Motor neuron (in vitro differentiated cells): ENCODE data around the gene TRAF6. TPM values are rescaled to one million over a fixed set of nuclear protein-coding genes. Genes with fewer than 3 reads are reported as not detected.

ENCODE experiments used
- ATAC-seq, 8 experiments: fragments of 200-7000 bp; cut with Tn5 transposase; replicated peaks in 6 of 8; 2 replicates each; pipeline ENCODE4 v1.8.0; 2021; ENCODE audit warnings: mild to moderate bottlenecking in 8 of 8, moderate library complexity in 8 of 8
- H3K27ac ChIP-seq, 2 donors: fragments of 250-450 bp; sonication (Bioruptor Pico); 2 replicates each; pipeline ENCODE4 v1.9.0; 2021; ENCODE audit warnings: antibody characterized with exemption in 2 of 2, mild to moderate bottlenecking in 2 of 2, moderate library complexity in 1 of 2
- H3K4me1 ChIP-seq, 2 donors: fragments of 250-450 bp; sonication (Bioruptor Pico); replicated peaks in 1 of 2; 2 replicates each; pipeline ENCODE4 v1.6.1; 2021; ENCODE audit warnings: antibody characterized with exemption in 2 of 2, mild to moderate bottlenecking in 2 of 2, moderate library complexity in 1 of 2
- H3K4me3 ChIP-seq, 5 donors: fragments of 250-450 bp; sonication (Bioruptor Pico); 2 replicates each; pipeline ENCODE4 v1.9.0; 2021; ENCODE audit warnings: antibody characterized with exemption in 5 of 5, mild to moderate bottlenecking in 5 of 5, moderate library complexity in 4 of 5
- WGBS, 10 experiments: fragments of 450-650 bp; shearing (Covaris generic); methylation state at CpG; one replicate each; pipeline ENCODE4 v1.0.0; 2022; 5-methylcytosine and 5-hydroxymethylcytosine counted together
- in situ Hi-C, 9 experiments: fragments of 400-800 bp; cut with MboI; loops; one replicate each; pipeline ENCODE4 v1.15.0; 2021; ENCODE audit warnings: low sequenced_read_pairs in 9 of 9, low pct_unique_long_range_greater_than_20kb in 2 of 9; ENCODE audit not compliant: unreplicated experiment in 9 of 9
- total RNA-seq, 8 experiments: library from RNA; unstranded; fragments of 300-600 nt; gene quantifications; 2 replicates each; pipeline versions ENCODE4 v1.2.3 to v1.2.4, GENCODE V29; 2022

The TRAF6 gene
- total RNA-seq, 8 experiments from 2014 or later = 5.8 to 14.7 (median 8.9) TPM

DNA sequence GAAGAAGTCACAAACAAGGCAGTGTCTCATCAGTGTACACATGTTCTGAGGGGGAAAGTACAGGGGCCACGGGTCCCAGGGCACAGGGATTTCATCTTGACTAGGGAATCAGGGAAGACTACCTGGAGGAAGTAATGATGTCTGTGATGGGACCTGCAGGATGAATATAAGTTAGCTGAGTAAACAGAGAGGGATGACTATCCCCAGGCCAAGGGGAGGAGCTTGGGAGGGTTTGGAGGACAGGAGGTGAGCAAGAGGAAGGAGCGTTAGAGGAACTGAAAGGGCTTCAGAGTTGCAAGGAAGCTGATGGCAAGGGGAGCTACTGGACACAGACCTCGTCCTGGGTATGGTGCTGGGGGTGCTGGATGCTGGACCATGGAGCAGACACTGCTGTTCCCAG, 56.4 kb downstream of the TRAF6 start:
- Histone ChIP-seq H3K4me1 (peaks cover 14 to 15% of the 10 kb centered on the region in 2 donors), H3K4me3 (no peak overlapping the region), H3K27ac (no peak overlapping the region)
- 0 to 100% (median 60%) methylated on average over 1 to 2 of the region's 3 CpGs; no CpG with 5 or more reads in 4 of the 10 experiments for WGBS, 10 experiments
- in situ Hi-C loops = loop anchor here in 1 of 9 experiments (25.0 kb wide), 1 partner anchor 141 kb away; no protein-coding TSS in a partner anchor
- ATAC-seq = no peak

DNA sequence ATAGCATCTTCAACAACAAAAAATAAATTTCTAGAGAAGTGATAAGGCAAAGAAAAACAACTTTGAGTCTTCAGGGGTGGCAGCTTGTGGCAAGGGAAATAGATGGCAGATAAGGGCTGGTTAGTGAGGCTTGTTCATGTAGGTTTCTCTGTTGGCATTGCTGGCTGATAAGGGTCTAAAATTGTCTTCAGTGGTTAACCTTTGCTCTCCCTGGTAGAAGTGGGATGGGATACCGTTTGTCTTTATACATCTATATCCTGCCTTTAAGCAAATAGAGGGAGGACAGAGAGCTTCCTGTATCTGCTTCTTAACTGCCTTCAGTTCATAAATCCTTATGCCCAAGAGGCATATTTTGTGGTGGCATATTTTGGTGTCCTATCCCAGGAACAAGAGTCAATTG, 57.1 kb downstream of the TRAF6 start:
- WGBS, 10 experiments = 20 to 83% (median 70%) methylated on average over 1 of the region's 1 CpG; no CpG with 5 or more reads in 4 of the 10 experiments
- in situ Hi-C loops = loop anchor here in 1 of 9 experiments (25.0 kb wide), 1 partner anchor 141 kb away; no protein-coding TSS in a partner anchor
- Histone ChIP-seq H3K4me3 (no peak overlapping the region), H3K4me1 (peaks cover 14 to 15% of the 10 kb centered on the region in 2 donors), H3K27ac (no peak overlapping the region)
- no peak for ATAC-seq

DNA sequence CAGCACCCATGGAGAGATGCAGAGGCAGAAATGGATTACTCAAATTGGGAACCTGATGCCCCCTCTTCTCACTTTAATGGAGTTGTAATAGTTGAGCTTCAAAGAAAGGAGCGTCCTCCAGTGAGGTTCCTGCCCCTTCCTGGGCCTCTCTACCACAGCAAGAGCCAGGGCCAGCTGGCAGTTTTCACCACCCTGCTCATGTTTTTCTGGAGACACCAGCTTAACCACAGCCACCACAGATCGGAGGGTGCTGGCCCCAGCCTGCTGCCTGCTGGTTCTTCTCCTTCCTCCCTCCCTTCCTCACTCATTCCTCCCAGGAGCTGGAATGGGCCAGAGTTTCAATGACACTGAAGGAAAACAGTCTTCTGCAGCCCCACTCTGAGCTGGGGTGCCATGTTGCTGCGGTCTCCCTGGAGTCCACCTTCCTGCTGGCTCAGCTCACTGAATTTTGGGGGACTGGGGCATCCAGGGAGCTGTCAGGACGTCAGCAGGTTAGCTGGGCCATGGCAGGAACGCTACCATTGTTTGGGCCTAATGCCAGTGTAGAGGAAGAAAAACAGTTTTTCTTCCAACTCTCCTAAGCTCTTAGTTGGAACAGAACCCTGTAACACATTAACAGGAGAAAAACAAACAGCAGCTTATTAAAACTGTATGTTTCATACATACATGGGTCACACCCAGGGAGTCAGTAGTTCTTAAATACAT, 57.7 kb downstream of the TRAF6 start:
- in situ Hi-C loops = loop anchor here in 1 of 9 experiments (25.0 kb wide), 1 partner anchor 140 kb away; no protein-coding TSS in a partner anchor
- WGBS, 10 experiments = 73 to 100% (median 87%) methylated on average over 1 to 4 of the region's 5 CpGs; no CpG with 5 or more reads in 4 of the 10 experiments
- Histone ChIP-seq H3K27ac (no peak overlapping the region), H3K4me1 (peaks cover 14 to 15% of the 10 kb centered on the region in 2 donors), H3K4me3 (no peak overlapping the region)
- ATAC-seq = no peak

DNA sequence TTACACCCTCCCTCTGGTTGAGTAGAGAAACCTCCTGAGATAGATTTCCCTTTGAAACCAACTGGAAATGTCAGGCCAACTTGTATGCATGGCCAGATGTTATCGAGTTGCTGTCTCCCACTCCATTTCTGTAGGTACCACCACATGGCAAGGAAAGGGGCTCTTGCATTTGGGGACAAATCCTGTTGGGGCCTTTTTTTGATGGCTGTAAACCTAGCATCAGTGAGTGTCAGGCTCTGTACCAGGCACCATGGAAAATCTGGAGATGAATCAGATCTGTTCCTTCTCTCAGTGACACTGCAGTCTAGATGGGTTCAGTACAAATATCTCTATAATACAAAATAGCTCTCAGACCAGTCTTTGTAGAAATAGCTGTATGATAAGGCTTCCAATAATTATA, 58.4 kb downstream of the TRAF6 start:
- ATAC-seq = no peak
- peaks cover 14 to 15% of the 10 kb centered on the region in 2 donors for H3K4me1 ChIP-seq
- H3K27ac ChIP-seq = no peak overlapping the region
- in situ Hi-C loops = loop anchor here in 1 of 9 experiments (25.0 kb wide), 1 partner anchor 139 kb away; no protein-coding TSS in a partner anchor
- WGBS, 10 experiments = 17 to 100% (median 100%) methylated on average over 1 of the region's 1 CpG; no CpG with 5 or more reads in 6 of the 10 experiments
- no peak overlapping the region for H3K4me3 ChIP-seq

DNA sequence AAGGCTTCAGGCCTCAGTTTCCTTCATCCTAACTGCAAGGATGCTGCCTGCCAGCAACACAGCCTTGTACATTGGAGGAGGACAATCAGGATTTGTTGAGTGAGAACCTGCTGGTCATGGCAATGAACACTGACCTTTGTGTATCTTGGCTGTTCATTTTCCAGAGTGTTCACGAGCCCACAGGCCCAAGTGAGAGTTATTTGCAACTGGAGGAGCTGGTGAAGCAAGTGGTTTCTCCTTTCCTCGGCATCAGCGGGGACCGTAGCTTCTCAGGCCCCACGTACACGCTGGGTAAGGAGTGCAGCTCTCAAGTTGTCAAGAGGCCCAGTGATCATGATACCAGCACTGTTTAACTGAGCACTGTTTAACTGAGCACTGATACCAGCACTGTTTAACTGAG, 59.0 kb downstream of the TRAF6 start:
- H3K4me3 ChIP-seq = no peak overlapping the region
- H3K4me1 ChIP-seq = peaks cover 9 to 11% of the 10 kb centered on the region in 2 donors
- 80 to 100% (median 100%) methylated on average over 1 to 5 of the region's 6 CpGs; no CpG with 5 or more reads in 3 of the 10 experiments for WGBS, 10 experiments
- in situ Hi-C loops = loop anchor here in 1 of 9 experiments (25.0 kb wide), 1 partner anchor 139 kb away; no protein-coding TSS in a partner anchor
- no peak for ATAC-seq
- no peak overlapping the region for H3K27ac ChIP-seq

DNA sequence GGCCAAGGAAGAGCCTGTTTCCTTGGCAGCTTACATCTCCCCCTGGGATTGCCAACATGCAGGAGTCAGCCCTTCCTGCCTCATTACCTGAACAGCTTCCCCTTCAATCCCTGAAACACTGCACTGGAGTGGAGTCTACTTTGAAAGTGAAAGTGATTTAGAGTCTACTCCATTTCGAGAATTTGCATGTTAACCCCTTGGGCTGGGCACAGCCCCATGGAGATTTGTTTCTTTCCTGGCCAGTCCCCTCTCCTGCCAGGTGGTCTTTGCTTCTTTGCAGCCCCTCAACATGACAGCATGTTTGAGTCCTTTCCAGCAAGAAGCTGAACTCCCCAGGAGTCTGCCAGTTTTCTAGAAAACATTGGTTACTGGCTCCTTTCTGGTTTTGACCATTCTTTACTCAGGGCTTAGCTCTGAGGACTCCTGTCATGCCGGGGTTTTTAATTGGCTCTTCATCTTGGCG, 59.9 kb downstream of the TRAF6 start:
- in situ Hi-C loops = loop anchor here in 1 of 9 experiments (25.0 kb wide), 1 partner anchor 138 kb away; no protein-coding TSS in a partner anchor
- ATAC-seq = peak in 3 of 8 experiments; percentile 36 to 90 (median 64)
- Histone ChIP-seq H3K4me3 (no peak overlapping the region), H3K27ac (no peak overlapping the region), H3K4me1 (peaks cover 0 to 2% of the 10 kb centered on the region in 2 donors)
- WGBS, 10 experiments = 43 to 100% (median 100%) methylated on average over 1 to 2 of the region's 3 CpGs; no CpG with 5 or more reads in 1 of the 10 experiments

DNA sequence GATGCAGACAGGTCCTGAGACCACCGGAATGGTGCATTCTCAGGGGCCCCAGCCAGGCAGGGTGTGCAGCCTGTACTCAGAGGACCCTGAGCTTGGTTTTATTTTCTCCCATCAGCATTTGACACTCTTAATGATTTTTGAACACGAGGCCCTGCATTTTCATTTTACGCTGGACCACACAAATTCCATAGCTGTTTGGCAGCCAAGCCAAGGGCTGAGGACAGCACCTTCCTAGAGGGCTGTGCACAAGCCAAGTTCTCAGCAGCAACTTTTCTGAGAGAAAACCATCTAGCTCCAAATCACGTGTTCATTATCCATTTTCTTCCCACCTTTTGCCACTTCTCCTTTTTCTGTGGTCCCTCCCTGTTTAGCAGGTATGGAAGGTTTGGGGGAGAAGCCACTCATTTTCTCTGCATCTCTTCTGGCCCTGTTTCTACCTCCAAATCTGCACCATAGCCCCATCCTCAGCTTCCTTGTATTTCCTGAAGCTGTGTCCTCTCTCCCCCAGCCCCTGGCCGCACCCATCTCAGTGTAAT, 60.4 kb downstream of the TRAF6 start:
- in situ Hi-C loops = loop anchor here in 1 of 9 experiments (25.0 kb wide), 1 partner anchor 137 kb away; no protein-coding TSS in a partner anchor
- peak in 1 of 8 experiments; percentile 17 for ATAC-seq
- 37 to 100% (median 86%) methylated on average over 2 to 4 of the region's 5 CpGs for WGBS, 10 experiments
- Histone ChIP-seq H3K4me1 (no peaks in the 10 kb centered on the region), H3K4me3 (no peak overlapping the region), H3K27ac (no peak overlapping the region)

DNA sequence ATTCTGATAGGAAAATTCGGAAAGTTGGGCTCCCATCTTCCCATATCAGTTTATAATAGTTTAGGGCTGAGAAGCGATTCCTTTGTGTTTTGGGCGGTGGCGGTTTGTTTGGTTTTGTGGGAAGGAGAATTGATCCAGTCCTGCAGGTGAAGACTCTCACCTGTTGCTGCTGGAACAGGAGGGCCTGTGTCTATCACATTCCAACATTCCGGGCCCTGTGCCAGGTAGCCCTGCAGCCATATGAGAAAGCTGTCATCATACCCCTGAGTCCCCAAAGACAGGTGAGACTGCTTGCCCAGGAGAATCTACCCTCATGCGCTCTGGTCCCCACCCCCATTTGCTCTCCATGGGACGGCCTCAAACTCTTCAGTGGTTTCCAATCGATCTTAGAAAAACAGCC, 62.1 kb downstream of the TRAF6 start:
- no peak overlapping the region for H3K4me3 ChIP-seq
- H3K27ac ChIP-seq = no peak overlapping the region
- H3K4me1 ChIP-seq = no peaks in the 10 kb centered on the region
- in situ Hi-C loops = no loop called here
- WGBS, 10 experiments = 40 to 100% (median 87%) methylated on average over 2 to 5 of the region's 8 CpGs; no CpG with 5 or more reads in 5 of the 10 experiments
- no peak for ATAC-seq

DNA sequence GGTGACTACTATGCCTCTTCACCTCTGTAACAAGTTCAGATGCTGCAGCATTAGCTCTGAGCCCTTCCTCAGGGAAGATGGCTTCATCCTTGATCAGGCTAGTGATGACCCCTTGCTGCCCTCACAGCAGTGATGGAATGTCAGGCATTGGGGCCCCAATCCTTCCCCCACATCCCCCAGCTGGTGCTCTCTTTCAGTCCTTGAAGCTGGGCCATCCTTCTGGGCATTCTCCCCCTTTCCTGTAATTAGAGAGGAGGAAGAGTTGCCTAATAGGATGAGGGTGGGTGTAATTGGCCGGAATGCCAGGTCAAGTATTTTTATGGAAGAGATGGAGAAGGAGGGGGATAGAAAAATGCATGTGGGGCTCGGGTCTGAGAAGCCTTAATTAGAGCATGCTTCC, 62.6 kb downstream of the TRAF6 start:
- H3K27ac ChIP-seq = no peak overlapping the region
- no peak overlapping the region for H3K4me3 ChIP-seq
- in situ Hi-C loops = no loop called here
- 63 to 90% (median 82%) methylated on average over 1 to 2 of the region's 2 CpGs; no CpG with 5 or more reads in 6 of the 10 experiments for WGBS, 10 experiments
- ATAC-seq = no peak
- no peaks in the 10 kb centered on the region for H3K4me1 ChIP-seq

DNA sequence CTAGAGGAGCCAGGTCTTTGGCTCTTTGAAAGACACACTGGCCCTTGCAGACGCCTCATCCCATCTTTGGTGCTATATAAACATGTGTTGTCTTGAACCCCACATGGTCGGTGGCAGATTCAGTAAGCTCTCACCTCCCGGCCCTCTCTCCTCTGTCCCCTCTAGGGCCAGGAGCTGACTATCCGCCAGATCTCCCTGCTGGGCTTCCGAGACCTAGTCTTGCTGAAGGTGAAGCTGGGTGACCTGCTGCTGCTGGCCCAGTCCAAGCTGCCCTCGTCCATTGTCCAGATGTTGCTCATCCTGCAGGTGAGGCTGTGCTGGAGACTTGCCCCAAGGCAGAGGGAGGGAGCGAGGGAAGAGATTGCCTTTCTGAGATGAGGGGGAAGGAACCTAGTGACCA, 63.9 kb downstream of the TRAF6 start:
- in situ Hi-C loops = no loop called here
- ATAC-seq = no peak
- Histone ChIP-seq H3K4me1 (no peaks in the 10 kb centered on the region), H3K4me3 (no peak overlapping the region), H3K27ac (no peak overlapping the region)
- WGBS, 10 experiments = 60 to 100% (median 93%) methylated on average over 1 to 7 of the region's 7 CpGs; no CpG with 5 or more reads in 3 of the 10 experiments

DNA sequence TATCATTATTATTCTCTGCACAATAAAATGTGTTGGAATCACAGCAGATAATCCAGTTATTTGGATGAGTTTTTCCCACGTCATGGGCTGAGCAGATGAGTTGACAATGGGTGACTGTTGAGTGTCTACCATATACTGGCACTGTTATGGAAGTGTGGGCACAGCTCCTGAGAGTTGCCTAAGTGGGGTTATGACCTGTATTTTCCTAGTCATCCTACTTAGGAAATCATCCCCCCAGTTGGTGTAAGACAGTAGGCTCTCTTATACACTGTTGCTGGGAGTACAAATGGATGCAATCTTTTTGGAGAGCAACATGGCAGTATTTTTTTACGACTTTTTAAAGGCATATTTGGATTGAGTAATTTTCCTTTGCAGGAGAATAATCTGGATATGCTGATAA, 66.4 kb downstream of the TRAF6 start:
- no peak overlapping the region for H3K4me3 ChIP-seq
- no peak overlapping the region for H3K27ac ChIP-seq
- H3K4me1 ChIP-seq = no peaks in the 10 kb centered on the region
- no peak for ATAC-seq
- 30 to 100% (median 100%) methylated on average over 1 to 2 of the region's 2 CpGs; no CpG with 5 or more reads in 4 of the 10 experiments for WGBS, 10 experiments
- in situ Hi-C loops = no loop called here

DNA sequence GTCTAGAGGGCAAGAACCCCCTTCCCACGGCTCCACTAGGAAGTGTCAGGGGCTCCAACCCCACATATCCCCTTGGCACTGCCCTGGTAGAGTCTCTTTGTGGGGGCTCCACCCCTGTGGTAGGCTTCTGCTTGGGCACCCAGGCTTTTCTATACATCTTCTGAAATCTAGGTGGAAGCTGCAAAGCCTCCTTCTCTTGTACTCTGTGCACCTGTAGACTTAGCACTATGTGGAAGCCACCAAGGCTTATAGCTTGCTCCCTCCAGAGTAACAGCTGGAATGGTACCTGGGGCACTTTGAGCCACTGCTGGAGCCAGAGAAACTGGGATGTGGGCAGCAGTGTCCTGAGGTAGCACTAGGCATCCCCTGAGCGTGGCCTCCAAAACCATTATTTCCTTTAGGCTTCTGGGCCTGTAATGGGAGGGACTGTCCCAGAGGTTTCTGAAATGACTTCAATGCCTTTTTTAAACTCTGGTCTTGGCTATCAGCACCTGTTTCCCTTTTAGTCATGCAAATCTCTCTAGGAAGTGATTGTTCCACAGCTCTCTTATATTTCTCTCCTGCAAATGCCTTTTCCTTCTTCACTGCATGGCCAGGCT, 68.4 kb downstream of the TRAF6 start:
- no peak for ATAC-seq
- H3K4me1 ChIP-seq = no peaks in the 10 kb centered on the region
- no peak overlapping the region for H3K4me3 ChIP-seq
- WGBS, 10 experiments = 83 to 100% (median 86%) methylated on average over 1 to 2 of the region's 2 CpGs; no CpG with 5 or more reads in 5 of the 10 experiments
- H3K27ac ChIP-seq = no peak overlapping the region
- in situ Hi-C loops = no loop called here

DNA sequence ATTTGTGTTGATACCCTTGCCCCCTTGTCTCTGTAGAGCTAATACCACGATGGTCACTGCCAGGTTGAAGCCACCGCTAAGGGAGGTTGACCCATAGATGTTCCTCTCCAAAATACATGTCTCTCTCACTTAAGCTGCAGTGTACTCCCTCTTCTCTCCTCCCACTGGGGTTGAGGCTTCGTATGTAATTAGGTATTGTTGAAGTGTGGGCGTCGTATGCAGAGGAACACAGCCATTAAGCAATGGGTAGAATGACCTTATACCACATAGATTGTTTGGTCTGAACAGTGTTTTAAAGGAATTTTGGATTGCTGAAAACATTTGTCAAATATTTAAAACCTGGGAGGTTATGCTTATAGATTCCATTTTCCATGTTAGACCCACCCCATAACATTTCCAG, 71.9 kb downstream of the TRAF6 start:
- in situ Hi-C loops = no loop called here
- ATAC-seq = peak in 2 of 8 experiments; percentile 18 to 38
- H3K4me3 ChIP-seq = no peak overlapping the region
- no peak overlapping the region for H3K27ac ChIP-seq
- peaks cover 3 to 4% of the 10 kb centered on the region in 2 donors for H3K4me1 ChIP-seq
- WGBS, 10 experiments = 64 to 100% (median 86%) methylated on average over 1 to 5 of the region's 5 CpGs; no CpG with 5 or more reads in 2 of the 10 experiments
